HG02678 (cell line): ENCODE results near the gene MED15.
"Not testable (repeated sequence)": the region's sequence is repeated elsewhere in the genome, so short reads cannot be mapped to it uniquely, and the experiment has no call there.

ENCODE experiments used
- ATAC-seq: cut with Tn5 transposase; IDR thresholded peaks from one replicate; pipeline ENCODE4 v1.9.1; 2021; ENCODE audit warnings: mild to moderate bottlenecking, moderate library complexity; ENCODE audit not compliant: unreplicated experiment

MED15 gene

DNA sequence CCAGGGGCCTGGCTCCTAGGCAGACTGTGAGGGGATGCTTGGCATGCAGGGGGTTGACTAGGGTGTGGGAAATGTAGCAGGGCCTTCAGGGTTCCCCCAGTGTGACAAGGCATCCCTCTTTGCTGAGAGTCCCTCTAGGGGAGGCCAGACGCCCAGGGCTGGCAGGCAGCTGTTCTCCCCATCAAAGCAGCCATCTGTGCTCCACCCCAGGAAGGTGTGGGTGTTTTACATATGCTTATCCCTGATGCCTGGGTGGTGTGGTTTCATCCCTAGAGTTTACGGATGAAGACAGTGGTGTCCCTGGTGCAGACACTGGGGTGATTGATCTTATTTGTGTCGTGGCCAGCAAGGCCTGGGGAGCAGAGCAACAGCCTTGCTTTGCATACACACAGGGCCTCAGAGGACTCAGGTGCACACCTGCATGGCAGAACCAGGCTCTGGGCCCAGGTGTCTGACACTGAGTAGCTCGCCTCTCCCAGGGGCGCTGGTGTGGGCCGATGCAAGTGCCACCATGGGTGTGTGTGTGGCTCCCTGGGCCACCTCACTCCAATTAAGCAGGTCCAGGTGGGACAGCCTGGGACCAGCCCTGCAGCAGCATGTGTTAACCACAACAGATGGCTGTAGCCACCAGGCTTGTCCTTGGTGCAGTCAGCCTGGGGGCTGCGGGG is 74.2 kb downstream of the MED15 start:
- no peak for ATAC-seq

DNA sequence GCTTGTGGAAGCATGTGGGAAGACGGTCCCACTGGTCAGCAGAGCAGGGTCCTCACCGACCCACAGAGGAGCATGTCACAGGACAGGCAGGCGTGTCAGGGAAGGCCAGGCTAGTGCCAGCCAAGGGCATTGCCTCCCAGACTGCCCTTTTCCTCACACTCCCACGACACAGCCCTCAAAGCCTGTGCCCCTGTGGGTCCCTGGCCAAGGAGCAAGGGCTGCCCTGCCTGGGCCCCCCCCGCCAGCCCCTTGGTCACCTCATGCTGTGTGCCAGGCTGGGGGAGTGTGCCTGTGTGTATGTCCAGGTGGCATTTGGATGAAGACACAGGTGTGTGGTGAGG is 74.7 kb downstream of the MED15 start:
- no peak for ATAC-seq

DNA sequence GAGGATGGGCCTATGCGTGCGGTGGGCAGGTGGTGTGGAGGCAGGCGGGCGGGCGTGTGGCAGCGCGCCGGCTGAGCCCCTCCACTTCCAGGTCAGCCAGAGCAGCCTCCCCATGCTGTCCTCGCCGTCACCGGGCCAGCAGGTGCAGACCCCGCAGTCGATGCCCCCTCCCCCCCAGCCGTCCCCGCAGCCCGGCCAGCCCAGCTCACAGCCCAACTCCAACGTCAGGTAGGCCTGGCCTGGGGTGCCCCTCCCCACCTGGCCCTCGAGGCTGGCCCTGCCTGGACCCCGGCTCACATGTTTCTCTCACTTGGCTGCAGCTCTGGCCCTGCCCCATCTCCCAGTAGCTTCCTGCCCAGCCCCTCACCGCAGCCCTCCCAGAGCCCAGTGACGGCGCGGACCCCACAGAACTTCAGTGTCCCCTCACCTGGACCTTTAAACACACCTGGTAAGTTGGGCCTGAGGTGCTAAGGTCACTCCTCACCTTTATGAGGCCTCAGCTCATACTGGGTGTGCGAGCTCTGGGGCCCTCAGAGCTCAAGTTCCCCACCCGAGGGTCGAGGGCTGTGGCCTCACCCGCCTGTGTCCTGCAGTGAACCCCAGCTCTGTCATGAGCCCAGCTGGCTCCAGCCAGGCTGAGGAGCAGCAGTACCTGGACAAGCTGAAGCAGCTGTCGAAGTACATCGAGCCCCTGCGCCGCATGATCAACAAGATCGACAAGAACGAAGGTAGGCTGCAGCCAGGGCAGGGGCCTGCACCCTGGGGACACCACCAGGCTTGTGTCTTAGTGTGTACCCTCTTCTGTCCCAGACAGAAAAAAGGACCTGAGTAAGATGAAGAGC is 75.3 kb downstream of the MED15 start:
- ATAC-seq = no peak

DNA sequence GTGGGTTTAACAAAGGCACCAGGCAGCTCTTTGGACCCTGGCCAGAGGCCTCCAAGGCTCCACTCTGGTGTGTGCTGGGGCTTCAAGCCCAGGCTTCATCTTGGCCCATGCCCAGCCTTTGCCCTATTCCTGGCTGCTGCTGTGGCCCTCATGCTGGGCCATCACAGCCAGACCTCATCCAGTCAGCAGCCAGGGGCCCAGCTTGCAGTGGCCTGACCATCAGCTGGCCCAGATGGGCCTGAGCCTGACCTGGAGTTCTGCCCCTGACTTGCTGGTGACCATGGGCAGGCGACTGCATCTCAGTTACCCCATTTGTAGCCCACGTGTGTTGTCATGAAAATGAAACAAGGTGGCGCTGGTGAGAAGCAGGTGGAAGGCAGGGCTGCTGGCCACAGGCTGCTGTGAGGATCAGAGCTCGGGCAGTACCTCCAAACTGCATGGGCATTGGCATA is 76.1 kb downstream of the MED15 start:
- no peak for ATAC-seq

DNA sequence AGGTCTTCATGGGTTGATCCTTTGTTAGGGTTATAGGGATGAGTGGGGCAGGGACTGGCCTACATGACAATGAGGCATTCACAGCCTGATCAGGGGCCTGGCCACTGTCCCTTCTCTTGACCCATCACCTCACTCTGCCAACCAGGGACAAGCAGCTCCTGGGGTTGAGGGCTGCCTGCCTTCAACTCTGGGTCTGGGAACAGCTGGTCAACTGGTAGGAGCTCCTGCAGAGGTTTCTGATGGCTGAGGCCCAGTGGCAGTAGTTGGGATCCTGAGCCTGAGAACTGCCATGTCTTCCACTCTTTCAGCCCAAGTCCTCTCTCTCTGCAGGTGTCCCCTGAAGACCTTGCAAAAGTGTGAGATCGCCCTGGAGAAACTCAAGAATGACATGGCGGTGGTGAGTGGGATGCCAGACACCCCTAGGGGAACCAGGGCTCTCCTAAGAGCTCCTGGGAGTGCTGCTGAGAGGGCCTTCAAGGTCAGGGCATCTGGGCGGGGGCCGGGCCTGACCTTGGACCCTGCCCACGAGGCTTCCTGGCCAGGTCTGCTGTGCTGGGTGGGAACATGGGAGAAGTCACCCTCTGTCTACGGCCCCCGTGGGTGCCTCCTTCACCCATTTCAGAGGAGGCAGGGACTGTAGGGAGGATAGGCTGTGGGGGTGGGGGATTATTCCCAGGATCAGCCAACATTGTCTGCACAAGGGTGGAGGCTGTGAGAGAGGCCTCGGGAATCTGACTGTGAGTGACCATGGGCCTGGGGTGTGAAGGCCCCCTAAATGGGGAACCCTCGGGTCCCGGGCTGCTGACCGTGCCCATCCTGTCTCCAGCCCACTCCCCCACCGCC is 76.8 kb downstream of the MED15 start:
- ATAC-seq = no peak

DNA sequence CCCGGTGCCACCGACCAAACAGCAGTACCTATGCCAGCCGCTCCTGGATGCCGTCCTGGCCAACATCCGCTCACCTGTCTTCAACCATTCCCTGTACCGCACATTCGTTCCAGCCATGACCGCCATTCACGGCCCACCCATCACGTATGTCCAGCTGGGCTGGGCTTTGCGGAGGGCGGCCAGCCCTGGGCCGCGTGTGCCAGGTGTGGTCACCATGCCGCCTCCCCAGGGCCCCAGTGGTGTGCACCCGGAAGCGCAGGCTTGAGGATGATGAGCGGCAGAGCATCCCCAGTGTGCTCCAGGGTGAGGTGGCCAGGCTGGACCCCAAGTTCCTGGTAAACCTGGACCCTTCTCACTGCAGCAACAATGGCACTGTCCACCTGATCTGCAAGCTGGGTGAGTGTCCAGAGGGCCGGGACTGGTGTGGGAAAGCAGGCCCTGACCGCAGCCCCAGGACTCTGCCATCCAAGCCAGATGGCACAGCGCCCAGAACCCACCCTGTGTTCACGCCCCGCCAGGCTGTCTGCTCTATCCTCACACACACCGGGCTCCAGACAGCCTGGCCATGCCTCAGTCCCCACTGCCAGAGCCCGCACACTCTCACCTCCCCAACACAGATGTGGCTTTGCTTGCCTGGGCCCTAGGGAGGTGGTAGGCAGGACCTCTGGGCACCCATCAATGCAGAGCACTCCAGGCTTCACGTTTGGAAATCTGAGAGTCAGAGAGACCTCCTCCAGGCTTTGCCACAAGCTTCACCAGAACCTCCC is 77.6 kb downstream of the MED15 start:
- ATAC-seq = no peak

DNA sequence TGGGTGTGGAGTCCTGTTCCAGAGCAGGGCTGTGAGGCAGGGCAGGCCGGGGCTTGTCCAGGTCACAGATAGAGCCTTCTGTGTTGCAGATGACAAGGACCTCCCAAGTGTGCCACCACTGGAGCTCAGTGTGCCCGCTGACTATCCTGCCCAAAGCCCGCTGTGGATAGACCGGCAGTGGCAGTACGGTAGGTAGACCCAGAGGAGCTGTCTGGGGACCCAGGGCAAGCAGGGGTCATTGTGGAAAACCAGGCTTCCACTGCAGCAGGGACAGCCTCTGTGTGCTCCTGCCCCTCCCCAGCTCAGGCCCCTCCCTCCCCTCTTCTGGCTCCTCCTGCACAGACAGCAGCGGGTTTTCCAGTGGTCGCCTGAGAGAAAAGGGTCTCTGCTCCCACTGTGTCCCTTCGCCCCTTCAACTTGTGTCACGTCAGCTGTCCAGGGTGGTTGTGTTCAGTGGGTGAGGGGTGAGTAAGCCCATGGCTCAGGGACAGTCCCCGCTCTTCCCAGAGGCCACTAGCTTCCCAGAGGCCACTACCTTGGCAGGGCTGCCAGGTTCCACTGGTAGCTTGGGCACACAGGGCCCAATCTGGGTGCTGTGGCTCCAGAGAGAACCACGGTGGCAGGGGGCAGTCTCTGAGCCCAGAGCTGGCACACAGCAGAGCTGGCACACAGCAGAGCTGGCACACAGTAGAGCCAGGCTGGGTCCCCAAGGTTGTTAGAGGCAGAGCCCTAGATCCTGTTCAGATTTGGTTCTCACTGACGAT is 78.4 kb downstream of the MED15 start:
- ATAC-seq = no peak

DNA sequence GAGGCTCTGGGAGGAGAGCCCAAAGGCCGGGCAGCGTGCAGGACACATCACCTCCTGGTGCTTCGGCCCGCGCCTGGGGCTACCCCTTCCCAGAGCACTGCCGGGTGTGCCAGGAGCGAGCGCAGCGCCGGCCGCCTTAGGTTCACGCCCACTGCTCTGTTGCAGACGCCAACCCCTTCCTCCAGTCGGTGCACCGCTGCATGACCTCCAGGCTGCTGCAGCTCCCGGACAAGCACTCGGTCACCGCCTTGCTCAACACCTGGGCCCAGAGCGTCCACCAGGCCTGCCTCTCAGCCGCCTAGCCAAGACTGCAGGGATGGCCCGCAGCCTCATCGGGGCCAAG is 79.0 kb downstream of the MED15 start:
- no peak for ATAC-seq

DNA sequence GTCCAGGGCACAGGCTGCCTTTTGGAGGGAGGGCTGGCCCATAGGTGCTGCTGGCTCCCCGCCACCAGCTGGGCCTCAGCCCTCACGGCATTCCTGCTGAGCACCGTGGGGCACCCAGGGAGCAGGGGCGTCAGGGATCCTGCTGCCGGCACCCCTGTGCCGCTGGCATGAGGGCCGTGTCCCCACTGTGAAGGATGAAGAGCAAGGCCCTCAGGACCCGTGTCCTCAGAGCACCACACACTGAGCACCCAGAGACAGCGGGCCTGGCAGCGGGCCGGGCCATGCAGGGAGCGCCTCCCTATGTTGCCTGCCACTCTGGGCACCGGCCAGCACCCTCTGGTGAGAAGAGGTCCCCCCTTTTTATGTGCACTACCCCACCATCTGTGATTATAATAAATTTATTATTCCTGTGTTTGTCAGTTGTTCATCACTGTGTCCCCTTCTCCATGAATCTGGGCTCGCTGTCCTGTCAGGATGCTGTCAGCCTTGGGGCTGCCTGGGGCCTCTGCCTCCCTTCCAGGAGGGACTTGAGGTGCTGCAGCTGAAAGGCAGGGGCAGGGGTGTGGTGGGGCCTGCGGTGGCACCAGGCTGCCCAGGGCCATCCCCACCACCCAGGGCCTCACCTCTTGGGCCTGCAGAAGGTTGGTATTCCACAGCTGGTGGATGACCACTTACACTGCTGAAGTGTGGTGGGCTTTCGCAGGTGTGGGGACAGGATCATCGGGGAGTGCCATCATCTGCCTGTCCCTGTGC is 80.0 kb downstream of the MED15 start:
- ATAC-seq = no peak

DNA sequence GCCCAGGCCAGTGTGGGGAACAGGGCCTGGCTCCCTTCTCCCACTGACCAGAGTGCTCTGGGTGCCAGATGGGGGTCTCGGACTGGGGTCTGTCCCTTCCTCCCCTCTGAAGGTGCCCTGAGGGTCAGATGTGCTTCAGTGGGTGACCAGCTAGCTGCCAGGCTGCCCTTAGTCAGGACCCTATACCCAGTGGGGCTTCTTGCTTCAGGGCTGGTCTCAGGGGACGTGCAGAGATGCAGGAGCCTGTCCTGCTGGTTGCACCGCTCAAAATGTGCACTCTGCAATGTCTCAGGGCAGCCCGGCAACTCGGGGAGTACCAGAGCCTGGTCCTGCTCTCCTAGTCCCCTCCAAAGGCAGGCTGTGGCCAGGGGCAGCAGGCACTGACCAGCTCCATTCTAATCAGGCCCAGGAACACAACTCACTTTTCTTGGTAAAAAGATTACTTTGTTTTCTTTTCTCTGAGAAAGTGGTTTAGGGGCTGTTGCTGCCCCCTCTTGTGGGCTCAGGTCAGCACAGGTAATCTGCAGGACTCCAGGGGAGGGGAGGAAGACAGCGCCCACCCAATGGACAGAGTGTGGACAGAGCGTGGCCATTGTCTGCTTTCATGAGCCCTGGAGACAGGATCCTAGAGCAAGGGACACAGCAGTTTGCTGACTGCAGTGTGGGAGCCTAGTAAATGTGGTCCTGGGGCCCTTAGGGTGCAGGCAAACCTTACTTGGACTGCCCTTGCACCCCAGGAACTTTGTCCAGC is 80.9 kb downstream of the MED15 start:
- no peak for ATAC-seq

DNA sequence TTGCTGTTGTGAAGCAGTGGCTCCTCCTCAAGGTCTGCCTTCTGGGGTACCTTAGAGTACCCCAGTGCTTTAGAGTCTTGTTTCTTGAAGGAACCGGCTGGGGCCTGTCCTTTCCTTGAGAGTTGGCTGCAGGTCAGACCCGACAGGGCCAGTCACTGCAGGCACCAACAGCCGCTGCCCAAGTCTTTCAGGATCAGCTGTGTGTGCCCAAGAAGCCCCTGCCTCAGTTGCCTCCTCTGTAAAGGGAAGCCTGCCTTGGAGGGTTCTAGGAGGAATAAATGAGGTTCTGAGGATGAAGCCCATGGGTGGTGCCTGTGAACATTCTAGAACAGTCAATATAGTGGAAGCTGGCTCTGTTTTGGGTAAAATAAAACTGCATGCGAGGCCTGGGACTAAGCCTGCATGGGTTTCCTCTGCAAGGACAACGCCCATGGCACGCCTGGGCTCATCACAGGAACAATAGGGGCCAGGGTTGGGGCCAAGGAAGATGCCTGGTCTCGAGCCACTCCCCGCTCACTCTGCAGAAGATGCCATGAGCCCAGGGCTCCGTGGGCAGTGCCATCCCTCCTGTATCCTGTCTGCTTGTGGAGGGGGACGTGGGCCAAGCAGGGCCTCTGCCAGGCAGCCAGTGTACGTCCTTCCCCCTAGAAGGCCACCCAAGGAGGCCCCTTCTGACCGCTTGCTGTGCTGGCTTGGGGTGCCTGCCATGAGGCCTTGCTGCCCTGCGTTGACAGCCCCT is 81.6 kb downstream of the MED15 start:
- ATAC-seq = no peak

DNA sequence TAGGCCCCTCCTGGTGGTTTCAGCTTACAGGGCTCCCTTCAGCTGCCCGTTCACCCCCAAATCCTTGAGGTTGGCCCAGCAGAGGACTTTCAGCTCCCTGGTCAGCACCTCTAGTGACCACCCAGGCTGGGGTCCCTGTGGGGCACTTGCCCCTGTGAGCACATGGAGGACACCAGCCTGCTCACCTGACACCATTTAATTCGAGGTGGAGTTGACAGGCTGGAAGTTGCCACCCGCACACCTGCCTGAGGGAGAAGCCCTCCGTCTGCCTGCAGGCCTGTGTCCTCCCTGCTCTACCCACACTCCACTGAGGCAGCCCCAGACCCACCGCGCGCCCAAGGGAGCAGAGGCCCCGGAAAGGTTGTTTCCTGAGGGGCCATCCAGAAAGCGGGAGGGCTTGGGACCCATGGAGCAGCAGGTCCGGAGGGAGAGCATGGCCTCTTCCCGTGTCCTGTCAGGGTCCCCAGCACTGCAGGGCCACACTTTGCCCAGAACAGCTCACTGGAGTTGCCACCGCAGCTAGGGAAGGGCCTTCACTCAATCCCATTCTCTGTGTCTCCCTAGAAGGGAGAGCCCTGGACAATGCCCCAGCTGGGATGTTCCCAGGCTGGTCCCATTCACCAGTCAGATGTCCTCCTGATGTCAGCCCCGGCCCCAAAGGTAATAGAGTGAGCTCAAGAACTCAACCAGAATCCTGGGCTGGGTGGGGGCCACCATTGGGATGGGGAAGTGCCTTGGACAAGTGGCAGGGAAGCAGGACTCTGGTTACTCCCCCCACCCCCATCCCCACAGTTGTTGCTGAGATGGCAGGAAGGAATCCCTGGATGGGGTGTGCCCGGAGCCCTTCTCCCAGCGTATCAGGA is 82.4 kb downstream of the MED15 start:
- ATAC-seq = no peak

DNA sequence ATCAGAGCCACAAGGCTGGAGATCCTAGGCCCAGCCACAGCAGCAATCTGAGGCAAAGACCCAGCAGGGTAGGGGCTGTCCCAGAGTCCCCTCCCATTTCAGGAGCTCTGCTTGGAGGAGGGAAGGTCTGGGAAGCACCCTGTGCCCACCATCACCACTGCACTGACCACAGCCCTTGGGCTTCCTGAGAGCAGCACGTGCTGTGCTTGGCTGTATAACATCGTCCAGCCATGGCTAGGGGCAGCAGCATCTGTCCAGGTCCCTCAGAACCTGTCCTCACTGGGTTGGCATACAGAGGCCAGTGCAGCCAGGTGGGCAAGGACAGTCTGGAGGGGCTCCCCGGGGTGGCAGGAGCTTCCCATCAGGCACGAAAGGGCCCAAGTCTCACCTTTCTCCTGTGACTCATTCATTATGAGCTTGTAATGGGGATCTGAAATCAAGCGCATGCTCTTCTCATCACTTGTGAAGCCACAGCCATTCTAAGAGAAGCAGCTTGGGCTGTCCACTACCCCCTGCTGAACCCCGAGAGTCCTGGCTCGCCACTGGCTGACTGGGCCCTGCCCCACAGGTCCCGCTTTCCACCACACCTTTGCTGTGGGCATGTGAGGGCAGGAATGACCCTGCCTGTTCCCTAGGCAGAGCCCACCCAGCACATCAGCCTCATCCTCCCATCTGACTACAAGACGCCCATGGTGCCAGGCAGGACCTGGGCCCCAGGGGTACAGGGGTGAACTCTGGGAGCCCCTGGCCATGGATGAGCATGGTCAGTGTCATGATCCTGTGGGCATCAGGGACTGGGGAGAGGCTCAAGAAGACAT is 83.3 kb downstream of the MED15 start:
- no peak for ATAC-seq

DNA sequence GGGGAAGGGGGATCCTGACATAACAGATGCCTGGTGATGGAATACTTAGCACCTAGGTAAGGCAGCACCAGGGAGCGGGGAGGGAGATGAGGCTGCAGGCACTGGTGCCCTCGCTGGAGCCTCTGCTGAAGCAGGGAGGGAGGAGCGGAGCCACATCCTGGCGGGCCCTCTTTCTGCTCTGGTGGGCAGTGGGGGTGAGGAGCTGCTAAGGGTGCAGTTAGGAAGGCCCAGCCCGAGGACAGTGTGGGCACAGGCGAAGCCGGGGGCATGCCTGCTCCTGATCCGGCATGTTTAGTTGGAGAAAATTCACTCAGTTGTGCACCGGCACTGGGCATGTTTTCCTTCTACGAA is 83.9 kb downstream of the MED15 start:
- ATAC-seq = no peak

DNA sequence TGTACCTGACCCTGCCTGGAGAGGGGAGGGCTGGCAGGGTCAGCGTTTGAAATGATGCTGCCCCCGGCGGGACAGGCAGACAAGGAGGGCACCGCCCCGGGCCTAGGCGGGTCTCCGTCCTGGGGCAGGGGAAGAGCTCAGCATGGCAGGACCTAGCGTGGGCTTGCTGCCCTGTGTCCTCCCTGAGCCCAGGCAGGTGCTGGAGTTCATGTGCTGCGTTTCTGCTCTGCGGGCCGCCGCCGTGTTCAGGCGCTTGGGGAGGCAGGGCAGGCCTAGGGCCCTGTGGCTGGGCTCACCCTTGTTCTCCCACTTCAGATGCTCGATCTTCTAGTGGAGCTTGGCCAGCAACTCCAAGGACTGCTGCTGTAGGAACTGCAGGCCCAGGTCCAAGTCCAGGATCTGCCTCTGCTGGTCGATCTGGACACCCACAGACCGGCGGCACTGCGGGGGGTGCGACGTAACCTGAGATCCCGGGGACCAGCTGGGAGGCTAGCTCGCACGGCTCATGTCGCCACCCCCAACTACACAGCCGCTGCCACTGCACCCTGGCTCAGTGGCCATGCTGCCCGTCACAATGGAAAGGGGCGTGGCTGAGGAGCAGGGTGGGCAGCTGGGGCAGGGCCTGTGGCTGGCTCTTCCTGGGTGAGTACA is 84.4 kb downstream of the MED15 start:
- ATAC-seq = no peak

DNA sequence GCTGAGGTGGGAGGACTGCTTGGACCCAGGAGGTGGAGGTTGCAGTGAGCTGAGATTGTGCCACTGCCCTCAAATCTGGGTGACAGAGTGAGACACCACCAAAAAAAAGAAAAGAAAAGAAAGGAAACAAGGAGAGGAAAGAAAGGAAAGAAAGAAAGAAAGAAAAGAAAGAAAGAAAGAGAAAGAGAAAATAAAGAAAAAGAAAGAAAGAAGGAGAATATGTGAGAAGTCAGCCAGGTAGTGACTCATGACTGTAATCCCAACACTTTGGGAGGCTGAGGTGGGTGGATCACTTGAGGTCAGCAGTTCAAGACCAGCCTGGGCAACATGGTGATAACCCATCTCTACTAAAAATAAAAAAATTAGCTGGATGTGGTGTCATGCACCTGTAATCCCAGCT is 86.6 kb downstream of the MED15 start:
- not testable (repeated sequence) for ATAC-seq
